Skin of body (tissue), 2 donors: ENCODE results near the gene SOX8. TPM values are rescaled to one million over a fixed set of nuclear protein-coding genes. Genes with fewer than 3 reads are reported as not detected.
"Not testable (repeated sequence)": the region's sequence is repeated elsewhere in the genome, so short reads cannot be mapped to it uniquely, and the experiment has no call there.

Experiments used
- DNase-seq: peaks from one replicate; lab custom pipeline; 2025; lab: John Stamatoyannopoulos, UW
- total RNA-seq: library from RNA; depleted of rRNA; stranded (reverse); fragments of >200 nt; gene quantifications from one replicate; pipeline ENCODE4 v1.2.3, GENCODE V29; 2014

Gene SOX8
- total RNA-seq, 1 donor from 2014 or later = 6.8 TPM

- no peak for DNase-seq
Measured at GRCh38 chr16:1024138-1024537, 42.6 kb downstream of the SOX8 start.

GRCh38 chr16:1025183-1025809 lies 43.7 kb downstream of the SOX8 start:
- DNase-seq = not testable (repeated sequence)

DNA sequence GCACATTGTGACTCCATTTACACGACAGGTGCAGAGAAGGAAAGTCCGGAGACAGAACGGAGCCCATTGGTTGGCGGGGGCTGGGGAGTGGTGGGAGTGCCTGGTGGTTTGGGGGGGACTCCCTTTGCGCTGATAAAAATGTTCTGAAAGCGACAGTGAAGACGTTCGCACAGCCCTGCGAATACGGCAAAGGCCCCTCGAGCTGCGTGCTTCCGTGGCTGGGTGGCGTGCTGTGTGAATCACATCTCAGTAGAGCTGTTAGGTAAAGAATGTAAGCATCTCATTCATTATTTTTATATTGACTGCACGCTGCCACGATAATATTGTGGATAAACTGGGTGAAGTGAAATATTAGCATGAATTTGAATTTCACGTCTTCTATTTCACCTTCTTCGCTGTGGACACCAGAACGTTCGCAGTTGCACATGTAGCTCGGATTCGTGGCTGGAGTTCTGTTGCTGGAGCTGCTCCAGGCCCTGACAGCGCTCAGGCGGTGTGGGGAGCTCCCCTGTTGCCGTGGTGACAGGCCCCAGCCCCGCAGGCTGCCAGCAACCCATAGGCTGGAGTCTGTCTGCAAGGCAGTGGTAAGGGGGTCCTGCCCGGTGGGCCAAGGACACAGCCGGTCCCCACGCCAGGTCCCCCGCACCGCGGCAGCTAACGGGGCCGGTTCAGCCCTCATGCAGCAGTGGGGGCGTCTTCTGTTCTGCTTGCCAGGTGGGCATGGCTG lies 44.6 kb downstream of the SOX8 start:
- DNase-seq = no peak

DNA sequence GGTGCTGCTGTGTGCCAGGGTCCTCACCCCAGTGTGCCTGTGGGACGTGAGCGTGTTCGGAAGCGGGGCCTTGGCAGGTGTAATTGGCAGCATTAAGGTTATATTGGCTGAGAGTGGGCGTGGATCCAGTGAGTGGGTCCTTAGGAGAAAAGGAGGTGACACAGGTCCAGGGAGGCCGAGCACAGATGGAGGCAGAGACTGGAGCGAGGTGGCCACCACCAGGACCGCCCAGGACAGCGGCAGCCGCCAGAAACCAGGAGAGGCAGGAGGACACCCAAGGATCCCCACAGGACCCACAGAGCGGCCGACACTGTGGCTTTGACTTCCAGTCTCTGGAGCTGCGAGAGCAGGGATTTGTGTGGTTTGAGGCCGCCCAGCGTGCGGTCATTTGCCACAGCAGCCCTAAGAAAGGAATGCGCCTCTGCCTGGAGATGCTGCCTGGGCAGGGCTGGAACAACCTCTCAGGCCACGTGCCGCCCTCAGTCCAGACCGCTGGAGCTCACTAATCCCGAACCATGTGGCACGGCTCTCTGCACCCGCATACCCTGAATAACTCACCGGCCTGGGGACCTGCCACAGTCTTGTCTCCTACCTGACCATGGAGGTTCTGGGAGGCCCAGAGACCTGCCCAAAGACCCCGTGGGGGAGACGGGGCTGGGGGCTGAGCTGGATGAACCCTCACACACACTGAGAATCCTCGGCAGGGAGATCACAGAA lies 45.4 kb downstream of the SOX8 start:
- DNase-seq = no peak

- DNase-seq = no peak
Measured at GRCh38 chr16:1027501-1027815, 45.9 kb downstream of the SOX8 start.

- DNase-seq = no peak
Measured at GRCh38 chr16:1028056-1028455, 46.5 kb downstream of the SOX8 start.

DNA sequence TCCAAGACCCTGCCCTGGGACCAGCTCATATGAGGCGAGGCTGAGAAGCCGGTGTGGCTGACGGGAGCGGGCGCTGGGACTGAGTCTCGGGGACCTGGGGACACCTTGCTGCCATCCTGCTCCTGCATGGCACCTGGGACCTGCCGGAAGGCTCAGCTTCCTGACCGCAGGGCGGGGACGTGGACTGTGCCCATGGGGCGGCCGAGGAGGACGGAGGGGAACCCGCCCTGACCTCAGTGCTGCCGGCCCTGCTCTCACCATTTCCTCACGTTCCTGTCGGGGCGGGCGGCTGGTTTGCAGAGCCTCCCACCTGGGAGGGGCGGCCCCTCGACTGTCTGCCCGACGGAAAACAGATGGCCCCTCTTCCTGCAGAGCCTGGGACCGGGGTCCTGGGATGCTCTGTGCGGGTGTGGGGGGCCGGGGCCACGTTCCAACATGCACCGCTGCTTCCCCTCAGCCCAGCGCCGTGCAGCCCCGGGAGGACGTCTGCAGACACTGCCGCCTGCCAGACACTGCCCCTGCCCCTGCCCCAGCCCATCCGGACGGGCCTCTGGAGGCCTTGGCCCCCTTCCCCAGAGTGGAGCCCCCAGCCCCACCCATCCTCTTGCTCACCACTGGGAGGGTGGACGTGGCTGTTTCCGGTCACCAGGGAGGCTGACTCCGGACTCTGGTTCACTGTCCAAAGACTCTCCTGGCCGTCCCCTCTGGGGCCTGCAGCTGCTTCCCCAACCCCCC lies 47.1 kb downstream of the SOX8 start:
- DNase-seq = no peak

- no peak for DNase-seq
Measured at GRCh38 chr16:1029259-1029545, 47.6 kb downstream of the SOX8 start.

DNA sequence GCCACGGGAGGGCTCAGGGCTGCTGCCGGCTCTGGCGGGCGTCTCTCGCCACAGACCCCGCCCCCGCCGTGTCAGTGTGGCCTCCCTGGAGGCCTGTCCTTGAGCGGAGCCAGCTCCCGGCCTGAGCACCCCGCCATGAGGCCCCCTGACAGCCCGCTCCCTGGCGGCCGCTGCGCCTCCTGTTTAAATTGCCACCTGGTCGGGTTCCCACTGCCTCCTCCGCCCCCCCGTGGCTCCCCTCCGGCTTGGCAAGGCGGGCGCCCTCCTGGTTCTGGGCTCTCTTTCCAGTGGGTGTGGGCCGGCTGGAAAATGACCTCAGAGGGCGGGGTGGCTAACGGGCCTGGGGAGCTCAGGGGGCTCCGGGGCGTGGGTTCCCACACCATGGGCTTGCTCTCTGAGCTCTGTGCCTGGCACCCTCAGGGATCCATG lies 48.9 kb downstream of the SOX8 start:
- DNase-seq = no peak

- no peak for DNase-seq
Measured at GRCh38 chr16:1031666-1032065, 50.1 kb downstream of the SOX8 start.

DNA sequence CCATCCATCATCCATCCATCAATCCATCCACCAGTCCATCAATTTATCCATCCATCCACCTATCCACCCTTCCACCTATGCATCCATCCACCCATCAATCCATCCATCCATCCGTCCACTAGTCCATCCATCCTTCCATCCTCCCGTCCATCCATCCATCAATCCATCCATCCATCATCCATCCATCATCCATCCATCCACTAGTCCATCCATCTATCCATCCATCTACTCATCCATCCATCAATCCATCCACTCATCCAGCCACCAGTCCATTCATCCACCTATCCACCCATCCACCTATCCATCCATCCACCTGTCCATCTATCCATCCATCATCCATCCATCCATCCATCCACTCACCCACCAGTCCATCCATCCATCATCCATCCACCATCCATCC lies 51.0 kb downstream of the SOX8 start:
- no peak for DNase-seq

- DNase-seq = no peak
Measured at GRCh38 chr16:1033128-1033679, 51.6 kb downstream of the SOX8 start.

DNA sequence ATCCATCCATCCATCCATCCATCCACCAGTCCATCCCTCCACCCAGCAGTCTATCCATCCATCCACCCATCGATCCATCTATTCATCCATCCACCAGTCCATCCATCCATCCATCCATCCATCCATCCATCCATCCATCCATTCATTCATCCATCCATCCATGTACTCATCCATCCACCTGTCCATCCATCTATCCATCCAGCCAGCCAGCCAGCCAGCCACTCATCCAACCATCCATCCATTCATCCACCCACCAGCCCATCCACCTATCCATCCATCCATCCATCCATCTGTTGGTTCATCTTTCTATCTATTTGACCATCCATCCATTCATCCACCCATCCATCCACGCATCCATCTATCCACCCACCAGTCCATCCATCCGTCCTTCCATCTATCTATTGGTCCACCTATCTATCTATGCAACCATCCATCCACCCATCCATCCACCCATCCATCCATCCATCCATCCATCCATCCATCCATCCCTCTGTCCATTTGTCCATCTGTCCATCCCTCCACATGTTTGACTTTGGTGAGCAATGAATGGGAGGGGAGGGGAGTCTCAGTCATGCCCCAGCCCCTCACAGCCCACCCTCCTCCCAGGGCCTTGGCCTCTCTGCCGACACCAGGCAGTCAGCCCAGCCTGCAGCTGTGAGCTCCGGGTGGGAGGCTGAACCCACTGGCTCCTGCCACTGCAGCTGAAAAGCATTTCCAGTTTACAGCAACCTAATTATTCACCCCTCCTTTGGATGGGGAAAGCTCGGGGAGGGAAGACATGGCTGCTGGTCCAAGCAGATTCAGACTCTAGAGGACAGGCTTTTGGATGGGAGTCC lies 52.9 kb downstream of the SOX8 start:
- no peak for DNase-seq

DNA sequence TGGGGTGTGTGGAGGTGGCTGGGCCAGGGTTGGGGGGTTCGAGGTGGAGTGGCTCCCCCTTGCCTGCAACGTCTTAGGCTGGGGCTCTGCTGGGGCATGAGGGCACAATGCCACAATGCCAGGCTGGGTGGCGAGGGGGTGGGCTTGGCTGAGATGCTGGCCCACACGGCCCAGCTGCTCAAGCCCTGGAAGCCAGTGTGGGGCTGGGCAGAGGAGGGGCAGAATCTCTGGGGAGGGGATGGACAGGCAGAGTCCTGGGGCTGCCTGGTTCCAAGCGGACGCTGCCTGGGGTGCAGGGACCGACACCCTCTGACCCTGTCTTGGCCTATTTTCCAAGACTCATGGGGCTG lies 53.5 kb downstream of the SOX8 start:
- DNase-seq = no peak

GRCh38 chr16:1036166-1036565 lies 54.6 kb downstream of the SOX8 start:
- DNase-seq = no peak

Other genes with a start within 250 kb of the SOX8 start
- gene CIAO3, start 240.8 kb upstream of the SOX8 start, total RNA-seq = 41.2 TPM
- 1.4 TPM for gene MSLN, start 221.0 kb upstream of the SOX8 start, total RNA-seq
- 7.8 TPM for gene RPUSD1, start 193.4 kb upstream of the SOX8 start, total RNA-seq
- 10.1 TPM for gene CHTF18, start 193.2 kb upstream of the SOX8 start, total RNA-seq
- gene GNG13, start 181.0 kb upstream of the SOX8 start, total RNA-seq = not detected
- 13.6 TPM for gene LMF1, start 10.8 kb upstream of the SOX8 start, total RNA-seq
- not detected for gene SSTR5, start 91.0 kb downstream of the SOX8 start, total RNA-seq
- not detected for gene C1QTNF8, start 114.5 kb downstream of the SOX8 start, total RNA-seq
- gene CACNA1H, start 171.3 kb downstream of the SOX8 start, total RNA-seq = 12.6 TPM
- gene TPSG1, start 243.5 kb downstream of the SOX8 start, total RNA-seq = not detected
- gene TPSB2, start 248.4 kb downstream of the SOX8 start, total RNA-seq = 3.9 TPM